PC-3 (cell line): ENCODE results near the gene REG1A.

ENCODE experiments used
- EZH2 ChIP-seq: fragments of 300-600 bp; sonication (generic); IDR thresholded peaks from one replicate; pipeline ENCODE4 v1.6.1; 2017; ENCODE audit warnings: antibody characterized with exemption, mild to moderate bottlenecking, low read length; ENCODE audit not compliant: unreplicated experiment
- EZH2phosphoT487 ChIP-seq: fragments of 300-600 bp; sonication (generic); IDR thresholded peaks from 2 replicates; pipeline ENCODE4 v1.6.1; 2018; ENCODE audit warnings: mild to moderate bottlenecking, antibody characterized with exemption, low read length, borderline replicate concordance
- TF ChIP-seq, protein P1 (sequence below): fragments of 300-600 bp; sonication (generic); conservative IDR thresholded peaks from 2 replicates; pipeline ENCODE4 v1.5.1; 2017; ENCODE audit warnings: antibody characterized with exemption, low read depth, mild to moderate bottlenecking, low read length

DNA sequence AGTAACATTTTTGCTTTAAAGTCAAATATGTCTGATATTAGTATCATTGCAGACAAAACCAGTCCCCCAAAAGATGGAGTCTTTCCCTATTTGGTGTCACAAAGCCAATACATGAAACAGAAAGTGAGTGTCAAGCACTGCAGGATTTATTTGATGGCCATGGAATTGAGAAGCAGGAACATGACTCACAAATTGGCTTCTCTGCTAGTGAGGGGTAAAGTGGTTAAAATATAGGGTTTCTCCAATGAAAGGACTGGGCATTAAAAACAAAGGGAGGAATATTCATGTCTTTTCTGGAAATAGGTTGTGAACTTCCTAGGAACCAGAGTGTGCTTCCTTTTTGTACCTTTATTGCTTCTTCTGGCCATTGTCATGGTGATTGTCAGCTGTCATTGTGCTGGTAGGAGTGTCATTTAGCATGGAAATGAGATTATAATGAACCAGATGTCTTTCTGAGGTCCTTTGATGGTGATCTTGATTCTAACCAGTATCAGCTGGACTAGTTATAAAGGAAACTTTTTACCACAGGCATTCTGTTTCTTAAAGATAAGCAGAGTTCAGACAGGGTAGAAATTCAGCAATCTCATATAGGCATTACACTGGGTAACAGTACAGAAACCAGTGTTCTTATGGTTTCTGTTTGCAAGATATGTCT is 36.6 kb upstream of the REG1A start:
- TF ChIP-seq, protein P1, sequence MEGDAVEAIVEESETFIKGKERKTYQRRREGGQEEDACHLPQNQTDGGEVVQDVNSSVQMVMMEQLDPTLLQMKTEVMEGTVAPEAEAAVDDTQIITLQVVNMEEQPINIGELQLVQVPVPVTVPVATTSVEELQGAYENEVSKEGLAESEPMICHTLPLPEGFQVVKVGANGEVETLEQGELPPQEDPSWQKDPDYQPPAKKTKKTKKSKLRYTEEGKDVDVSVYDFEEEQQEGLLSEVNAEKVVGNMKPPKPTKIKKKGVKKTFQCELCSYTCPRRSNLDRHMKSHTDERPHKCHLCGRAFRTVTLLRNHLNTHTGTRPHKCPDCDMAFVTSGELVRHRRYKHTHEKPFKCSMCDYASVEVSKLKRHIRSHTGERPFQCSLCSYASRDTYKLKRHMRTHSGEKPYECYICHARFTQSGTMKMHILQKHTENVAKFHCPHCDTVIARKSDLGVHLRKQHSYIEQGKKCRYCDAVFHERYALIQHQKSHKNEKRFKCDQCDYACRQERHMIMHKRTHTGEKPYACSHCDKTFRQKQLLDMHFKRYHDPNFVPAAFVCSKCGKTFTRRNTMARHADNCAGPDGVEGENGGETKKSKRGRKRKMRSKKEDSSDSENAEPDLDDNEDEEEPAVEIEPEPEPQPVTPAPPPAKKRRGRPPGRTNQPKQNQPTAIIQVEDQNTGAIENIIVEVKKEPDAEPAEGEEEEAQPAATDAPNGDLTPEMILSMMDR = no peak
- no peak for TF ChIP-seq EZH2phosphoT487
- no peak for TF ChIP-seq EZH2
